ENCODE results near the gene RAPGEF4.

The RAPGEF4 gene

DNA sequence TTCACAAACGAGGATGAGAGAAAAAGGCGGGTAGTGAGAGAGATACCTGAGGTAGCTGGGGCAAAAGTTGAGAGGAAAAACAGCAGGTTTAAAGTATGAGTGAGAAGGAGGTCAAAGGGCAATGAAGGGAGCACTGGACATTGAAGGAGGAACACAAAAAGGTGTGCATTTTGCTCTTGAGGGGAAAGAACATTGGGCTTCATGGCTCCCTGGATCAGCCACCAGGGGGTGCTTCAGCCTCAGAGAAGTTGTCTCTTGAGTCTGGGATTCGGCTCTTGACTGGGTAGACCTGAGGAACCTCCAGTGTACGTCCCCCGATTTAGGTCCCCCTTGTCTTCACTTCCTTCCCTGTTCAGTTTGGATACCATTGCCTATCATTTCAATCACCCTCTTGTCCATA, 128.5 kb downstream of the RAPGEF4 start:
- H3K4me3 ChIP-seq = no peak overlapping the region
- no peaks in the 10 kb centered on the region for H3K27me3 ChIP-seq
- no peak overlapping the region for H3K27ac ChIP-seq
- H3K9me3 ChIP-seq (replicated peaks in 1 of 11) = no peaks in the 10 kb centered on the region
- no peak for TF ChIP-seq Cebpa-rat (IDR thresholded peaks at IDR 0.05)
- no peaks in the 10 kb centered on the region for H3K4me1 ChIP-seq
- H3K4me2 ChIP-seq = no peak overlapping the region
- H4K20me1 ChIP-seq = no peaks in the 10 kb centered on the region
- no peaks in the 10 kb centered on the region for H3K36me3 ChIP-seq
- no peak overlapping the region for H3K9ac ChIP-seq

DNA sequence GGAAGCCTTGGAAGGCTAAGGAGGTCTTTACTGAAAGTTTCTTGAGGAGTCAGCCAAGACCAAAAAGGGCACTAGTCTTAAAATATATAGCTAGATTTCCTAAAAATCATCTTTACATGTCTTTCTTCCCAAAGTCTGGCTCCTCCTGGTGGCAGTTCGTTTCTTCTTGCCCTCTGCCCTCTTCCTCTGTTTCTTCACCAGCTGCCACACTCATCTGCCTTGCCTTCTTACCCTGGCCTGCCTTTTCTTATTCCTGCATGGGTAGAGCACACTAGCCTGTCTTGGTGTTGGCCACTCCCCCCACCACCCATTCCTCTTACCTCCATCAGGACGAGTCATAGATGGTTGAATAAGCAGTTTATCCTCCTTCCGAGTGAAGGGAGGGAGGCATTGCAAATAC, 129.8 kb downstream of the RAPGEF4 start:
- no peak overlapping the region for H3K4me2 ChIP-seq
- H3K9me3 ChIP-seq (replicated peaks in 1 of 11) = no peaks in the 10 kb centered on the region
- H3K36me3 ChIP-seq = no peaks in the 10 kb centered on the region
- H4K20me1 ChIP-seq = no peaks in the 10 kb centered on the region
- no peak overlapping the region for H3K27ac ChIP-seq
- H3K27me3 ChIP-seq = no peaks in the 10 kb centered on the region
- no peaks in the 10 kb centered on the region for H3K4me1 ChIP-seq
- no peak overlapping the region for H3K4me3 ChIP-seq
- no peak for TF ChIP-seq Cebpa-rat (IDR thresholded peaks at IDR 0.05)
- no peak overlapping the region for H3K9ac ChIP-seq

DNA sequence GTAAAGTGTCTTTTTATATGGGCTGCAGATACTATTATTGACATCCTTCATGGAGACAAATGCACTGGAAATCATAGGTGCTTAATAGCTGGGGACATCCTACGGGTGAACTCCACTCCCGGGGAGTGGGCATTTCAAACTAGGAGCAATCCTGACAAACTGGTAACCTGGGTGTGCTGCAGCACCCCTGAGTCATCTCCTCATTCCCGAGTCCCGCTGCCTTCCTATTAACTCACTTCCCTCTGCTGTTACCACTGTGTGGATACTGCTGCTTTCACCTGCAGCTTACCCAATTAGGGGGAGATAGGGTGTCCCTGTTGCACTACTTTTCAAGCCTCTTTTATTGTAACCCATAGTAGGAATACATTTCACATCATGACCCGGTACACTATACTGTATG, 134.2 kb downstream of the RAPGEF4 start:
- H3K4me3 ChIP-seq = no peak overlapping the region
- no peaks in the 10 kb centered on the region for H3K4me1 ChIP-seq
- no peak for TF ChIP-seq Cebpa-rat (IDR thresholded peaks at IDR 0.05)
- H3K36me3 ChIP-seq = no peaks in the 10 kb centered on the region
- H3K9me3 ChIP-seq (replicated peaks in 1 of 11) = peaks cover 0 to 3% (median 0%) of the 10 kb centered on the region in 11 experiments; a peak in 4 of 22 replicates
- H3K4me2 ChIP-seq = no peak overlapping the region
- no peak overlapping the region for H3K27ac ChIP-seq
- H4K20me1 ChIP-seq = no peaks in the 10 kb centered on the region
- H3K9ac ChIP-seq = no peak overlapping the region
- H3K27me3 ChIP-seq = no peaks in the 10 kb centered on the region

DNA sequence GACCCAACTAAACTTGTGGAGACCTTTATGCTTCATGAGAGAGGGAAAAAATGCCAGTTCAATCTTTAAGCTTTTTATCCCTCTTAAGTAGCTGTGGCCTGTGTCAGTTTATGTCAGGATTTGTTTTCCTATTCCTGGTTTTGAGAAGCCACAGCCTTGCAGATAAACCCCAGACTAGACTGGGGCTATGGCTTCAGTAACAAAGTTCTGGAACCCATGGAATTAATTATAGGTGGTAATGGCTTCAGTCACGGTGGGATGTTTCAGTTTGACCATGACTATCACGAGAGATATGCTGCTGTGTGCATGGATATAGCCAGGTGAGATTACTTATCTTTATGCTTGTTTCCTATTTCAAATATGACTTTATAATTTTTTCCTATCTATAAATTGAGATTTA, 134.8 kb downstream of the RAPGEF4 start:
- Histone ChIP-seq H3K27me3 (no peaks in the 10 kb centered on the region), H4K20me1 (no peaks in the 10 kb centered on the region), H3K4me2 (no peak overlapping the region), H3K4me3 (no peak overlapping the region), H3K4me1 (no peaks in the 10 kb centered on the region), H3K27ac (no peak overlapping the region), H3K9ac (no peak overlapping the region), H3K9me3 (replicated peaks in 1 of 11) (peaks cover 0 to 3% (median 0%) of the 10 kb centered on the region in 11 experiments; a peak in 5 of 22 replicates), H3K36me3 (no peaks in the 10 kb centered on the region)
- no peak for TF ChIP-seq Cebpa-rat (IDR thresholded peaks at IDR 0.05)

DNA sequence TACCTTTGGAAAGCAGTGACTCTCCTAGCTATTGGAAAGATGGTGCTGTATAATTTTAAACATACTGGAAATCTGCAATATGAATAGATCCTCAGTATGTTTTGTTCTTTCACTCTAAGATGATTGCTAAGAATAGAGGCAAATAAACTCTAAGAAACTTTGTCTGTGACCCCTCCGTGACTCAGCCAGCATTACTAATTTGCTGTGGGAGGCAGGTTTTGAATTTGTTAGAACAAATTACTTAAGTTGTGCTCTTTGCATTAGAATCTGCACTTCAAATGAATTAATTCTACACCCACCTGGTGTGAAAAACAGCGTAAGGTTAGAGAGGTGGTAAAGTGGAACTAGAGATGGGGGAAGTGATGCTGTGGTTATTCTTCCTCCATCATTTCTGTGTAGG, 142.2 kb downstream of the RAPGEF4 start:
- no peak overlapping the region for H3K4me2 ChIP-seq
- H3K27me3 ChIP-seq = no peaks in the 10 kb centered on the region
- no peaks in the 10 kb centered on the region for H3K36me3 ChIP-seq
- no peak overlapping the region for H3K4me3 ChIP-seq
- H3K4me1 ChIP-seq = no peaks in the 10 kb centered on the region
- no peak overlapping the region for H3K27ac ChIP-seq
- peaks cover 0 to 5% (median 0%) of the 10 kb centered on the region in 11 experiments; a peak in 5 of 22 replicates for H3K9me3 ChIP-seq (replicated peaks in 1 of 11)
- no peaks in the 10 kb centered on the region for H4K20me1 ChIP-seq
- TF ChIP-seq Cebpa-rat (IDR thresholded peaks at IDR 0.05) = no peak
- H3K9ac ChIP-seq = no peak overlapping the region

DNA sequence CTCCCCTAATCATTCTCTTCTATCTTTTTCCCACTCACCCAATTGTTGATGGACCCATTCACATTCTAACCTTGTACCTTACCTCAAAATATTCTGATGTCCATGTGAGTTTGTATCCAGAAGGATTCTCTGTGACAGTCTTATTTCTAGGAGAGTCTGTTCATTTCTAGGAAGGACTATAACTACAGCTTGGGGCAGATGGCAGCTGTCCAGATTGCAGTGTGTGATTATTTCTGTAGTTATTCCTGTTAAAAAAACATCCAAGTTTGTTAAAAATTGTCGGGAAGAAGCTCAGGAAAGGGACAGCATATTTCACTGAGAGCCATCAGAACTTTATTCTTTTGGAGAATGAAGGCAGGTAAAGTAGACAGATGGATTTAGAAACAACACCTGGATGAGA, 142.6 kb downstream of the RAPGEF4 start:
- no peak overlapping the region for H3K27ac ChIP-seq
- peaks cover 0 to 5% (median 0%) of the 10 kb centered on the region in 11 experiments; a peak in 4 of 22 replicates for H3K9me3 ChIP-seq (replicated peaks in 1 of 11)
- TF ChIP-seq Cebpa-rat (IDR thresholded peaks at IDR 0.05) = no peak
- H3K4me1 ChIP-seq = no peaks in the 10 kb centered on the region
- H3K9ac ChIP-seq = no peak overlapping the region
- H3K4me3 ChIP-seq = no peak overlapping the region
- H3K27me3 ChIP-seq = no peaks in the 10 kb centered on the region
- no peaks in the 10 kb centered on the region for H4K20me1 ChIP-seq
- no peak overlapping the region for H3K4me2 ChIP-seq
- no peaks in the 10 kb centered on the region for H3K36me3 ChIP-seq

DNA sequence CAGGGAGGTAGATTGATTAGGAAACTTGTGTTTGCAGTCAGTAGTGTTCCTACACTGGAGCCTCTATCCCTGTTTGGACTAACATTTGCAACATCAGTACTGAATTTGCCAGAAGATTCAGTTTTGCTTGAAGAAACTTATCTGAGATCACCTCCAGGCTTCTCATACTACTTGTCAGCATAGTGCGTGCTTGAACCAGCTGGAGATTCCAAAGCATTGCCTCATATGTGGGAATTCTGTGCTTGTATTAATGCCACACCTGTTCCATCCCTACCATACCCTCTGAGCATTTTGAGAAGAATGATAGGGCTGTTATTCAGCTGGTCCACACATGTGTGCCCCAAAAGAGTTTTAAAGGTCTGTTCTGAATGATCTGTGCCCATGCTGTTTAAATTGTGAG, 148.7 kb downstream of the RAPGEF4 start:
- H3K9ac ChIP-seq = no peak overlapping the region

DNA sequence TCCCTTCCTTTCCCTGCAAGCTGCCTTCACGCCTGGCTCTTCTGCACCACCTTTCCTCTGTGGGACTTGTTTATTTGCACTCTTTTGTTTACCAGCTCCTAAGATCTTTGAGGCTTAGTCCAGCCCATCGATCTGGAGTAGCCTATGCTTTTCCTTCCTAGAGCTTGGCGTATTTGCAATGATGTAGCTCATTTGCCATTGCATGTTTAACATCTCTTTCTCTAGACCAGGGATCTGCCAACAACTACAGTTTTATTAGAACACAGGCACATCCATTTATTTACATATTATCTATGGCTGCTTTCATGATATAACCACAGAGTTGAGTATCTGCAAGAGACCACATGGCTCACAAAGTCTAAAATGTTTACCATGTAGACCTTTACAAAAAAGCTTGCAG, 150.4 kb downstream of the RAPGEF4 start:
- Histone ChIP-seq H3K4me1 (peaks cover 15 to 26% (median 24%) of the 10 kb centered on the region in 10 experiments; a peak in 18 of 20 replicates), H3K4me3 (no peak overlapping the region), H3K9ac (no peak overlapping the region), H3K36me3 (no peaks in the 10 kb centered on the region), H4K20me1 (no peaks in the 10 kb centered on the region), H3K27ac (no peak overlapping the region), H3K9me3 (replicated peaks in 1 of 11) (no peaks in the 10 kb centered on the region; a peak in 1 of 22 replicates), H3K4me2 (no peak overlapping the region), H3K27me3 (no peaks in the 10 kb centered on the region)
- no peak for TF ChIP-seq Cebpa-rat (IDR thresholded peaks at IDR 0.05)

More for the DNA sequence above, 148.7 kb downstream of the RAPGEF4 start:
- Histone ChIP-seq H3K27me3 (no peaks in the 10 kb centered on the region), H4K20me1 (no peaks in the 10 kb centered on the region), H3K27ac (no peak overlapping the region), H3K4me3 (no peak overlapping the region), H3K4me2 (no peak overlapping the region), H3K9me3 (replicated peaks in 1 of 11) (no peaks in the 10 kb centered on the region; a peak in 1 of 22 replicates), H3K4me1 (peaks cover 0 to 9% (median 8%) of the 10 kb centered on the region in 10 experiments; a peak in 13 of 20 replicates), H3K36me3 (no peaks in the 10 kb centered on the region)
- TF ChIP-seq Cebpa-rat (IDR thresholded peaks at IDR 0.05) = no peak

DNA sequence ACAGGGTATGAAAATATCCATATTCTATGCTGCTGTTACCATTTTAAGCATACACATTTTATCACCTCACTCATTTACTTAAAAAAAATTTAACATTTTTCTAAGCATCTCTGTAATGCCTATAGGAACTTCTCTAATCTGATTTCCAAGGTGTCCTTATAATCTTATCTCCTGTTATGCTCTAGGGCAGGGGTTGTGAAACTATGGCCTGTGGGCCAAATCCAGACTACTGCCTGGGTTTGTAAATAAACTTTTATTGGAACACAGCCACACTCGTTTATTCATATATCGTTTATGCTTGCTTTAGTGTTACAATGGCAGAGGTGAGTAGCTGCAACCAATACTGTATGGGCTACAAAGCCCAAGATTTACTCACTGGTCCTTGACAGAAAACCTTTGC, 151.6 kb downstream of the RAPGEF4 start:
- H3K36me3 ChIP-seq = no peaks in the 10 kb centered on the region
- H4K20me1 ChIP-seq = no peaks in the 10 kb centered on the region
- H3K4me2 ChIP-seq = no peak overlapping the region
- no peak overlapping the region for H3K27ac ChIP-seq
- H3K27me3 ChIP-seq = no peaks in the 10 kb centered on the region
- no peak overlapping the region for H3K9ac ChIP-seq
- peaks cover 15 to 36% (median 32%) of the 10 kb centered on the region in 10 experiments; a peak in 18 of 20 replicates for H3K4me1 ChIP-seq
- no peak for TF ChIP-seq Cebpa-rat (IDR thresholded peaks at IDR 0.05)
- no peak overlapping the region for H3K4me3 ChIP-seq
- H3K9me3 ChIP-seq (replicated peaks in 1 of 11) = no peaks in the 10 kb centered on the region; a peak in 1 of 22 replicates

All from BLaER1 treated with 17β-estradiol and CSF1 and Interleukin-3, amounts not matched to agents 10 nM and 100 nM (cell line).